A549 treated with CORT108297 at 1 μM for 4 hours (cell line): Measurements from ENCODE around the gene PLEKHB1. TPM values are rescaled to one million over a fixed set of nuclear protein-coding genes. Genes with fewer than 3 reads are reported as not detected.

Experiments used
- total RNA-seq: library from RNA; stranded (reverse); fragments of 200-300 nt; extraction: Qiagen RNA extraction; gene quantifications from 5 replicates; pipeline ENCODE4 v1.2.3, GENCODE V29; 2022

The PLEKHB1 gene, protein sequence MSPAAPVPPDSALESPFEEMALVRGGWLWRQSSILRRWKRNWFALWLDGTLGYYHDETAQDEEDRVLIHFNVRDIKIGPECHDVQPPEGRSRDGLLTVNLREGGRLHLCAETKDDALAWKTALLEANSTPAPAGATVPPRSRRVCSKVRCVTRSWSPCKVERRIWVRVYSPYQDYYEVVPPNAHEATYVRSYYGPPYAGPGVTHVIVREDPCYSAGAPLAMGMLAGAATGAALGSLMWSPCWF
- 0.46 to 0.82 TPM (median 0.76 TPM) in 5 replicates for total RNA-seq

GRCh38 chr11:73645972-73646631 lies at the start of gene PLEKHB1:
Gene PLEKHB1 (plus strand): TSS chr11:73646581. CDS start chr11:73646609, 28 bp downstream.

GRCh38 chr11:73597956-73598718 lies 48.2 kb upstream of the PLEKHB1 start, which contains the start of gene FAM168A:
Gene FAM168A (minus strand): TSS chr11:73598112. CDS start chr11:73468474, 129,638 bp downstream.

Other genes starting within 250 kb of the PLEKHB1 start
- gene FAM168A, start 48.5 kb upstream of the PLEKHB1 start, total RNA-seq = 10.7 to 16.4 TPM (median 14.1 TPM) in 5 replicates
- 52.5 to 69.8 TPM (median 59.3 TPM) in 5 replicates for gene RAB6A, start 114.5 kb downstream of the PLEKHB1 start, total RNA-seq
- 46.0 to 51.0 TPM (median 48.3 TPM) in 5 replicates for gene MRPL48, start 141.3 kb downstream of the PLEKHB1 start, total RNA-seq
- 129 to 147 TPM (median 134 TPM) in 5 replicates for gene COA4, start 230.3 kb downstream of the PLEKHB1 start, total RNA-seq
- 10.8 to 12.7 TPM (median 11.6 TPM) in 5 replicates for gene PAAF1, start 230.4 kb downstream of the PLEKHB1 start, total RNA-seq